Measurements from ENCODE around the gene FASLG. TPM values are rescaled to one million over a fixed set of nuclear protein-coding genes. Genes with fewer than 3 reads are reported as not detected.

The FASLG gene
- total RNA-seq, 1 donor from 2014 or later = 114 TPM

- Mint-ChIP-seq H3K9me3 (no peaks in the 10 kb centered on the region), H3K36me3 (ENCODE audit: low read depth) (peaks cover 7% of the 10 kb centered on the region), H3K27ac (peak overlapping the region; percentile 11), H3K27me3 (ENCODE audit: insufficient read depth) (peaks cover 5% of the 10 kb centered on the region), H3K4me3 (peak overlapping the region; percentile 15), H3K4me1 (ENCODE audit: low read depth) (peaks cover 43% of the 10 kb centered on the region)
- intact Hi-C loops (cut with micrococcal nuclease) = no loop called here
- no peak for DNase-seq (ENCODE audit: low spot score)
These were observed 29.3 kb upstream of the FASLG start for GRCh38 chr1:172629638-172630037.

GRCh38 chr1:172630056-172630818, 28.7 kb upstream of the FASLG start:
- peaks cover 43% of the 10 kb centered on the region for H3K4me1 Mint-ChIP-seq (ENCODE audit: low read depth)

GRCh38 chr1:172630868-172631267, 28.0 kb upstream of the FASLG start:
- Mint-ChIP-seq H3K9me3 (no peaks in the 10 kb centered on the region), H3K4me1 (ENCODE audit: low read depth) (peaks cover 43% of the 10 kb centered on the region), H3K36me3 (ENCODE audit: low read depth) (peaks cover 7% of the 10 kb centered on the region), H3K27ac (peak overlapping the region; percentile 24), H3K27me3 (ENCODE audit: insufficient read depth) (peaks cover 5% of the 10 kb centered on the region), H3K4me3 (no peak overlapping the region)
- DNase-seq (ENCODE audit: low spot score) = no peak
- intact Hi-C loops (cut with micrococcal nuclease) = no loop called here

More at GRCh38 chr1:172630056-172630818, 28.7 kb upstream of the FASLG start:
- Mint-ChIP-seq H3K27ac (peak overlapping the region; percentile 11), H3K36me3 (ENCODE audit: low read depth) (peaks cover 7% of the 10 kb centered on the region), H3K27me3 (ENCODE audit: insufficient read depth) (peaks cover 5% of the 10 kb centered on the region), H3K9me3 (no peaks in the 10 kb centered on the region), H3K4me3 (peak overlapping the region; percentile 15)
- no peak for DNase-seq (ENCODE audit: low spot score)
- intact Hi-C loops (cut with micrococcal nuclease) = no loop called here

- peaks cover 5% of the 10 kb centered on the region for H3K27me3 Mint-ChIP-seq (ENCODE audit: insufficient read depth)
- intact Hi-C loops (cut with micrococcal nuclease) = loop anchor here (5.0 kb wide), 6 partner anchors 180 to 1520 kb away; partner anchors contain the start of gene RABGAP1L
- H3K9me3 Mint-ChIP-seq = peaks cover 10% of the 10 kb centered on the region
- H3K27ac Mint-ChIP-seq = peak overlapping the region; percentile 99
- H3K36me3 Mint-ChIP-seq (ENCODE audit: low read depth) = peaks cover 12% of the 10 kb centered on the region
- peak overlapping the region; percentile 59 for H3K4me3 Mint-ChIP-seq
- H3K4me1 Mint-ChIP-seq (ENCODE audit: low read depth) = peaks cover 59% of the 10 kb centered on the region
- DNase-seq (ENCODE audit: low spot score) = no peak
These were observed 21.4 kb upstream of the FASLG start for GRCh38 chr1:172637522-172637921.

- Mint-ChIP-seq H3K36me3 (ENCODE audit: low read depth) (peaks cover 12% of the 10 kb centered on the region), H3K4me3 (peak overlapping the region; percentile 62), H3K9me3 (peaks cover 10% of the 10 kb centered on the region), H3K27ac (peak overlapping the region; percentile 99), H3K27me3 (ENCODE audit: insufficient read depth) (peaks cover 5% of the 10 kb centered on the region), H3K4me1 (ENCODE audit: low read depth) (peaks cover 66% of the 10 kb centered on the region)
- intact Hi-C loops (cut with micrococcal nuclease) = loop anchor here (1.0 to 5.0 kb wide), 10 partner anchors 33 to 1519 kb away; partner anchors contain the start of gene RABGAP1L
- DNase-seq (ENCODE audit: low spot score) = no peak
These were observed 20.7 kb upstream of the FASLG start for GRCh38 chr1:172638249-172638648.

GRCh38 chr1:172638885-172639831, 19.7 kb upstream of the FASLG start:
- peak; percentile 77 for DNase-seq (ENCODE audit: low spot score)
- peaks cover 10% of the 10 kb centered on the region for H3K9me3 Mint-ChIP-seq
- H3K4me3 Mint-ChIP-seq = peak overlapping the region; percentile 62
- H3K4me1 Mint-ChIP-seq (ENCODE audit: low read depth) = peaks cover 75% of the 10 kb centered on the region
- peaks cover 5% of the 10 kb centered on the region for H3K27me3 Mint-ChIP-seq (ENCODE audit: insufficient read depth)
- peak overlapping the region; percentile 99 for H3K27ac Mint-ChIP-seq
- peaks cover 11% of the 10 kb centered on the region for H3K36me3 Mint-ChIP-seq (ENCODE audit: low read depth)
- intact Hi-C loops (cut with micrococcal nuclease) = loop anchor here (1.0 to 5.0 kb wide), 18 partner anchors 8 to 1518 kb away; partner anchors contain the start of gene RABGAP1L

GRCh38 chr1:172640111-172640510, 18.8 kb upstream of the FASLG start:
- intact Hi-C loops (cut with micrococcal nuclease) = no loop called here
- peak overlapping the region; percentile 99 for H3K27ac Mint-ChIP-seq
- DNase-seq (ENCODE audit: low spot score) = no peak
- H3K36me3 Mint-ChIP-seq (ENCODE audit: low read depth) = peaks cover 10% of the 10 kb centered on the region
- peaks cover 10% of the 10 kb centered on the region for H3K9me3 Mint-ChIP-seq
- peaks cover 84% of the 10 kb centered on the region for H3K4me1 Mint-ChIP-seq (ENCODE audit: low read depth)
- H3K4me3 Mint-ChIP-seq = peak overlapping the region; percentile 62
- H3K27me3 Mint-ChIP-seq (ENCODE audit: insufficient read depth) = peaks cover 5% of the 10 kb centered on the region

GRCh38 chr1:172641492-172641891, 17.4 kb upstream of the FASLG start:
- Mint-ChIP-seq H3K4me3 (peak overlapping the region; percentile 23), H3K4me1 (ENCODE audit: low read depth) (peaks cover 95% of the 10 kb centered on the region), H3K9me3 (peaks cover 10% of the 10 kb centered on the region), H3K27ac (peak overlapping the region; percentile 57), H3K27me3 (ENCODE audit: insufficient read depth) (peaks cover 5% of the 10 kb centered on the region), H3K36me3 (ENCODE audit: low read depth) (peaks cover 8% of the 10 kb centered on the region)
- intact Hi-C loops (cut with micrococcal nuclease) = no loop called here
- DNase-seq (ENCODE audit: low spot score) = no peak

- Mint-ChIP-seq H3K27me3 (ENCODE audit: insufficient read depth) (peaks cover 5% of the 10 kb centered on the region), H3K4me1 (ENCODE audit: low read depth) (peaks cover 97% of the 10 kb centered on the region), H3K9me3 (no peaks in the 10 kb centered on the region), H3K4me3 (no peak overlapping the region), H3K36me3 (ENCODE audit: low read depth) (no peaks in the 10 kb centered on the region), H3K27ac (peak overlapping the region; percentile 78)
- intact Hi-C loops (cut with micrococcal nuclease) = no loop called here
- DNase-seq (ENCODE audit: low spot score) = no peak
These were observed 15.9 kb upstream of the FASLG start for GRCh38 chr1:172642970-172643369.

GRCh38 chr1:172646653-172647052, 12.2 kb upstream of the FASLG start:
- intact Hi-C loops (cut with micrococcal nuclease) = loop anchor here (1.0 to 5.0 kb wide), 3 partner anchors 7 to 34 kb away; no protein-coding TSS in a partner anchor
- Mint-ChIP-seq H3K27ac (peak overlapping the region; percentile 74), H3K36me3 (ENCODE audit: low read depth) (peaks cover 4% of the 10 kb centered on the region), H3K27me3 (ENCODE audit: insufficient read depth) (peaks cover 2% of the 10 kb centered on the region), H3K9me3 (no peaks in the 10 kb centered on the region), H3K4me3 (peak overlapping the region; percentile 23), H3K4me1 (ENCODE audit: low read depth) (peaks cover 88% of the 10 kb centered on the region)
- DNase-seq (ENCODE audit: low spot score) = no peak

- no peak for DNase-seq (ENCODE audit: low spot score)
- intact Hi-C loops (cut with micrococcal nuclease) = loop anchor here (1.0 to 5.0 kb wide), 3 partner anchors 8 to 35 kb away; no protein-coding TSS in a partner anchor
- peaks cover 4% of the 10 kb centered on the region for H3K36me3 Mint-ChIP-seq (ENCODE audit: low read depth)
- no peaks in the 10 kb centered on the region for H3K9me3 Mint-ChIP-seq
- H3K27me3 Mint-ChIP-seq (ENCODE audit: insufficient read depth) = peaks cover 2% of the 10 kb centered on the region
- peaks cover 84% of the 10 kb centered on the region for H3K4me1 Mint-ChIP-seq (ENCODE audit: low read depth)
- H3K27ac Mint-ChIP-seq = peak overlapping the region; percentile 74
- H3K4me3 Mint-ChIP-seq = peak overlapping the region; percentile 27
These were observed 11.8 kb upstream of the FASLG start for GRCh38 chr1:172647110-172647564.

GRCh38 chr1:172647987-172648386, 10.9 kb upstream of the FASLG start:
- H3K4me3 Mint-ChIP-seq = peak overlapping the region; percentile 25
- DNase-seq (ENCODE audit: low spot score) = no peak
- peaks cover 4% of the 10 kb centered on the region for H3K36me3 Mint-ChIP-seq (ENCODE audit: low read depth)
- no peaks in the 10 kb centered on the region for H3K9me3 Mint-ChIP-seq
- intact Hi-C loops (cut with micrococcal nuclease) = loop anchor here (1.0 to 5.0 kb wide), 3 partner anchors 9 to 36 kb away; no protein-coding TSS in a partner anchor
- H3K27ac Mint-ChIP-seq = peak overlapping the region; percentile 74
- peaks cover 76% of the 10 kb centered on the region for H3K4me1 Mint-ChIP-seq (ENCODE audit: low read depth)
- H3K27me3 Mint-ChIP-seq (ENCODE audit: insufficient read depth) = peaks cover 2% of the 10 kb centered on the region

Measured in activated T-helper 1 cell treated with anti-CD3 and anti-CD28 coated beads, Interleukin-12 subunit alpha, Interleukin-12 subunit beta, Interleukin-2, Interleukin-4 antibody, amounts not matched to agents 30 ng/mL and 10 ng/mL and 1 ng/mL, durations not matched to agents 14 hours and 24 hours and 36 hours (primary cell).